PC-3 (cell line): ENCODE data around the gene NRSN2. TPM values are rescaled to one million over a fixed set of nuclear protein-coding genes. Genes with fewer than 3 reads are reported as not detected.
"Not testable (repeated sequence)": the region's sequence is repeated elsewhere in the genome, so short reads cannot be mapped to it uniquely, and the experiment has no call there.

Experiments
- ATAC-seq: fragments of 200-7000 bp; cut with Tn5 transposase; 2 replicates; pipeline ENCODE4 v1.9.1; 2020; ENCODE audit warnings: mild to moderate bottlenecking, moderate library complexity
- BruUV-seq: library from RNA; stranded (reverse); fragments of 400-500 nt; replicated peaks from 2 replicates; lab custom pipeline; 2021; lab: Mats Ljungman, UMichigan
- CTCF ChIA-PET: fragments of 300-600 bp; sonication (Branson Sonifier 250); formaldehyde crosslinking; loops from one replicate; lab custom pipeline; 2022; ENCODE audit warnings: antibody characterized with exemption; lab: Charles Lee
- POLR2A ChIA-PET: fragments of 300-600 bp; sonication (Branson Sonifier 250); formaldehyde crosslinking; loops from one replicate; lab custom pipeline; 2022; ENCODE audit warnings: antibody characterized with exemption; ENCODE audit not compliant: unreplicated experiment; lab: Charles Lee
- DNase-seq: peaks from one replicate; pipeline ENCODE4 v3.0.0-alpha.2; 2015
- H2AFZ ChIP-seq: fragments of 300-600 bp; sonication (generic); 2 replicates; pipeline ENCODE4 v1.6.0; 2016; ENCODE audit warnings: antibody characterized with exemption, low read length
- H3F3A ChIP-seq: fragments of 300-600 bp; sonication (generic); one replicate; pipeline ENCODE4 v1.6.0; 2017; ENCODE audit warnings: antibody characterized with exemption, low read length, control low read depth, mild to moderate bottlenecking; ENCODE audit not compliant: unreplicated experiment
- H3K27ac ChIP-seq: fragments of 300-600 bp; sonication (generic); 2 replicates; pipeline ENCODE4 v1.5.1; 2016; ENCODE audit warnings: mild to moderate bottlenecking, low read length
- H3K27me3 ChIP-seq: fragments of 300-600 bp; sonication (generic); 2 replicates; pipeline ENCODE4 v1.6.1; 2016; ENCODE audit warnings: low read length, mixed read lengths
- H3K36me3 ChIP-seq: fragments of 300-600 bp; sonication (generic); 2 replicates; pipeline ENCODE4 v1.6.1; 2016; ENCODE audit warnings: low read depth, mixed run types, low read length, mixed read lengths
- H3K4me1 ChIP-seq: fragments of 300-600 bp; sonication (generic); 2 replicates; pipeline ENCODE4 v1.5.1; 2016; ENCODE audit warnings: low read length; ENCODE audit not compliant: insufficient read depth
- H3K4me2 ChIP-seq: fragments of 300-600 bp; sonication (generic); 2 replicates; pipeline ENCODE4 v1.6.0; 2016; ENCODE audit warnings: low read length
- H3K4me3 ChIP-seq: fragments of 300-600 bp; sonication (generic); 2 replicates; pipeline ENCODE4 v1.5.1; 2016; ENCODE audit warnings: mild to moderate bottlenecking, low read length, mixed read lengths
- H3K79me2 ChIP-seq: fragments of 300-600 bp; sonication (generic); 2 replicates; pipeline ENCODE4 v1.6.1; 2017; ENCODE audit warnings: low read length, mixed read lengths
- H3K9ac ChIP-seq: fragments of 300-600 bp; sonication (generic); 2 replicates; pipeline ENCODE4 v1.6.0; 2016; ENCODE audit warnings: mild to moderate bottlenecking, low read length
- H3K9me2 ChIP-seq: fragments of 300-600 bp; sonication (generic); replicated peaks from 2 replicates; pipeline ENCODE4 v1.6.1; 2016; ENCODE audit warnings: mixed run types, low read length, mixed read lengths
- H3K9me3 ChIP-seq: fragments of 300-600 bp; sonication (generic); 2 replicates; pipeline ENCODE4 v1.6.1; 2016; ENCODE audit warnings: low read length, mixed read lengths
- H4K20me1 ChIP-seq: fragments of 300-600 bp; sonication (generic); 2 replicates; pipeline ENCODE4 v1.6.1; 2016; ENCODE audit warnings: low read length, mixed read lengths
- EZH2 ChIP-seq: fragments of 300-600 bp; sonication (generic); IDR thresholded peaks from one replicate; pipeline ENCODE4 v1.6.1; 2017; ENCODE audit warnings: antibody characterized with exemption, mild to moderate bottlenecking, low read length; ENCODE audit not compliant: unreplicated experiment
- EZH2phosphoT487 ChIP-seq: fragments of 300-600 bp; sonication (generic); IDR thresholded peaks from 2 replicates; pipeline ENCODE4 v1.6.1; 2018; ENCODE audit warnings: mild to moderate bottlenecking, antibody characterized with exemption, low read length, borderline replicate concordance
- intact Hi-C: fragments of 100-400 bp; cut with micrococcal nuclease; formaldehyde crosslinking; loops from 2 replicates; pipeline ENCODE4 v1.9.0; 2023
- total RNA-seq: library from RNA; depleted of rRNA; stranded (reverse); fragments of >200 nt; gene quantifications from 2 replicates; pipeline ENCODE4 v1.2.3, GENCODE V29; 2014
- TF ChIP-seq, protein P1 (sequence below): fragments of 300-600 bp; sonication (generic); conservative IDR thresholded peaks from 2 replicates; pipeline ENCODE4 v1.5.1; 2017; ENCODE audit warnings: antibody characterized with exemption, low read depth, mild to moderate bottlenecking, low read length

Gene NRSN2
- total RNA-seq, 1 experiment from 2014 or later = 50.7 TPM

DNA sequence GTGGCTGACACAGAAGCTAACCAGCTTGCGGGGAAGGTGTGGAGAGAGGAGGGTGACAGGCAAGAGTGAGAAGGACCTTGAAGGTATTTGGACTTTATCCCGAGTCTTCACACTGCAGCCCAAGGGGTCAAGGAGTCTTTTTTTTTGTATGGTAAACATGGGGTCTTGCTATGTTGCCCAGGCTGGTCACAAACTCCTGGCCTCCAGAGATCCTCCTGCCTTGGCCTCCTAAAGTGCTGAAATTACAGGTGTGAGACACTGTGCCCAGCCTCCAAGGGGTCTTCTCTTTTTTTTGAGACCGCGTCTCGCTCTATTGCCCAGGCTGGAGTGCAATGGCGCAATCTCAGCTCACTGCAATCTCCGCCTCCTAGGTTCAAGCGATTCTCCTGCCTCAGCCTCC is 12.3 kb upstream of the NRSN2 start:
- POLR2A ChIA-PET = no interaction called here
- no peak overlapping the region for H3K9ac ChIP-seq
- H3K79me2 ChIP-seq = no peaks in the 10 kb centered on the region
- DNase-seq (no peak), ATAC-seq (no peak)
- H3K27ac ChIP-seq = no peak overlapping the region
- H4K20me1 ChIP-seq = no peaks in the 10 kb centered on the region
- TF ChIP-seq EZH2phosphoT487 (no peak), EZH2 (no peak)
- TF ChIP-seq, protein P1, sequence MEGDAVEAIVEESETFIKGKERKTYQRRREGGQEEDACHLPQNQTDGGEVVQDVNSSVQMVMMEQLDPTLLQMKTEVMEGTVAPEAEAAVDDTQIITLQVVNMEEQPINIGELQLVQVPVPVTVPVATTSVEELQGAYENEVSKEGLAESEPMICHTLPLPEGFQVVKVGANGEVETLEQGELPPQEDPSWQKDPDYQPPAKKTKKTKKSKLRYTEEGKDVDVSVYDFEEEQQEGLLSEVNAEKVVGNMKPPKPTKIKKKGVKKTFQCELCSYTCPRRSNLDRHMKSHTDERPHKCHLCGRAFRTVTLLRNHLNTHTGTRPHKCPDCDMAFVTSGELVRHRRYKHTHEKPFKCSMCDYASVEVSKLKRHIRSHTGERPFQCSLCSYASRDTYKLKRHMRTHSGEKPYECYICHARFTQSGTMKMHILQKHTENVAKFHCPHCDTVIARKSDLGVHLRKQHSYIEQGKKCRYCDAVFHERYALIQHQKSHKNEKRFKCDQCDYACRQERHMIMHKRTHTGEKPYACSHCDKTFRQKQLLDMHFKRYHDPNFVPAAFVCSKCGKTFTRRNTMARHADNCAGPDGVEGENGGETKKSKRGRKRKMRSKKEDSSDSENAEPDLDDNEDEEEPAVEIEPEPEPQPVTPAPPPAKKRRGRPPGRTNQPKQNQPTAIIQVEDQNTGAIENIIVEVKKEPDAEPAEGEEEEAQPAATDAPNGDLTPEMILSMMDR = no peak
- H3K4me1 ChIP-seq = peaks cover 4% of the 10 kb centered on the region; the same call in 1 of the 2 replicates
- no peaks in the 10 kb centered on the region for H3K9me3 ChIP-seq
- H3F3A ChIP-seq = no peaks in the 10 kb centered on the region
- no TSS peak for BruUV-seq
- H3K36me3 ChIP-seq = no peaks in the 10 kb centered on the region
- H3K4me3 ChIP-seq = no peak overlapping the region
- no peak overlapping the region for H3K4me2 ChIP-seq
- CTCF ChIA-PET = no interaction called here
- no peaks in the 10 kb centered on the region for H3K27me3 ChIP-seq
- H3K9me2 ChIP-seq = no peaks in the 10 kb centered on the region
- intact Hi-C loops = no loop called here
- H2AFZ ChIP-seq = no peak overlapping the region

DNA sequence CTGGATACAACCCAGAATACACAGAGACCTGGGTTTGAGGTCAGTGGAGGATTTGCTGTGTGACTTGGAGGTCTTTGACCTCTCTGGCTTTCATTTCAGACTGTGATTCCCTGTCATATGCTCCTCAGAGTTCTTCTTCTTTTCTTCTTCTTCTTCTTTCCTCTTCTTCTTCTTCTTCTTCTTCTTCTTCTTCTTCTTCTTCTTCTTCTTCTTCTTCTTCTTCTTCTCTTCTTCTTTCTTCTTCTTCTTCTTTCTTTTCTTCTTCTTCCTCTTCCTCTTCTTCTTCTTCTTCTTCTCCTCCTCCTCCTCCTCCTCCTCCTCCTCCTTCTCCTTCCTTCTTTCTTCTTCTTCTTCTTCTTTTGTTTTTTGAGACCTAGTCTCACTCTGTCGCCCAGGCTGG is 10.9 kb upstream of the NRSN2 start:
- H3K9ac ChIP-seq, H3K9me2 ChIP-seq, H3K36me3 ChIP-seq, H3K9me3 ChIP-seq, H2AFZ ChIP-seq, DNase-seq, H3F3A ChIP-seq, H3K27me3 ChIP-seq, H3K4me1 ChIP-seq, H3K4me3 ChIP-seq, intact Hi-C loops, BruUV-seq, CTCF ChIA-PET, H3K27ac ChIP-seq, H3K4me2 ChIP-seq, H3K79me2 ChIP-seq, ATAC-seq, H4K20me1 ChIP-seq: not testable (repeated sequence)
- POLR2A ChIA-PET = interaction anchor here (0.9 kb wide), 1 partner anchor 66 kb away, joined by 8 read pairs; no protein-coding TSS in a partner anchor

DNA sequence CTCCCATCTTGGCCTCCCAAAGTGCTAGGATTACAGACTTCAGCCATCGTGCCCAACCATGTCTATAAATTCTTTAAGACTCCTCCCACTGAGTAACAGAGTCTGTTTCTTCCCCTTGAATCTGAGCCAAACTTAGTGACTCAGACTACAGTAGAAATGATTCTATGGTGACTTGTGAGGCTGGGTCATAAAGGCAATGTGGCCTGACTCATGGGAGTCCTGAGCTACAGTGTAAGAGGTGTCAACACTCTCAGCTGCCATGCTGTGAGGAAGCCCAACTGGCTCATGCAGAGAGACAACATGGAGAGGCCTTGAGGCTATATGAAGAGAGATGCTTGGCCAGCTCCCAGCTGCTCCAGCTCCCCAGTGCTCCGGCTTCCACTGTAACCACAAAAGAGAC is 5.2 kb upstream of the NRSN2 start:
- TF ChIP-seq, protein P1 = no peak
- TF ChIP-seq EZH2 (no peak), EZH2phosphoT487 (no peak)
- BruUV-seq = no TSS peak
- Histone ChIP-seq H3K9me2 (no peaks in the 10 kb centered on the region), H3K27me3 (no peaks in the 10 kb centered on the region), H4K20me1 (no peaks in the 10 kb centered on the region), H3K4me3 (no peak overlapping the region), H3K4me1 (peaks cover 4% of the 10 kb centered on the region), H3K79me2 (peaks cover 7% of the 10 kb centered on the region; the same call in 1 of the 2 replicates), H3K9me3 (peaks cover 8% of the 10 kb centered on the region), H2AFZ (no peak overlapping the region), H3K27ac (no peak overlapping the region), H3K9ac (no peak overlapping the region), H3K4me2 (no peak overlapping the region), H3F3A (no peaks in the 10 kb centered on the region), H3K36me3 (peaks cover 11% of the 10 kb centered on the region; the same call in 1 of the 2 replicates)
- POLR2A ChIA-PET = no interaction called here
- ATAC-seq = peak; percentile 89
- CTCF ChIA-PET = no interaction called here
- intact Hi-C loops = no loop called here
- peak; percentile 99 for DNase-seq
